ENCODE measurements around the gene TBC1D22A.

The TBC1D22A gene

DNA sequence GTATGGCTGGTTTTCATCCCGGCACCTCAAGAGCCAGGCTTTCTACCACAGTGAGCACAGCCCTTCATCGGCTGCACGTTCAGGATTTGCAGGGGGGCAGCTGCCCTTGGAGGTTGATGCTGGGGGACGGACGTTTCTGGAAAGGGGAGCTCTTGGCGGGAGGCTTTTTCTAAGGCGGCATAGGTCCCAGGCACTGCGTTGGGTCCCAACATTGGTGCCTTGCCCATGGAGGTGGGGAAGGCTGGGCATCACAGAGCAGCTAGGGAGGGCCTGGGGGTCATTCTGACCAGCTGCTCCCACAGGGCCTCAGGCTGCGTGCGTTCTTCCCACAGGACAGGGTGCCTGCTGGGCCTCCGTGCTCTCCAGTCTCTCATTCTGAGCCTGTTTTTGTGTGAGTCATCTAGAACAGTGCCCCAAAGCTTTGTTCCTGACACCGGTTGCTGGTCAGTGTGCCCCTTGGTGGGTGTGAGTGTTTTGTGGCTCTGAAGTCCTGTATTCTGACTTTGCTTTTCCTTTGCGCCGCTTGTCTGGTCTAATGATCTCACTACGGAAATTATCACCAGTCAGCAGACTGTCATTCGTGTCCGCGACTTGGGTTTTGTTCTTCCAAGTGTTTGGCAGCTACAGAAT, 275.9 kb downstream of the TBC1D22A start:
- TF ChIP-seq POLR2A (IDR thresholded peaks at IDR 0.05; ENCODE audit: low read depth, low read length), result no peak
- DNase-seq (ENCODE audit: insufficient read length, low spot score) (no peak), FAIRE-seq (no peak)

DNA sequence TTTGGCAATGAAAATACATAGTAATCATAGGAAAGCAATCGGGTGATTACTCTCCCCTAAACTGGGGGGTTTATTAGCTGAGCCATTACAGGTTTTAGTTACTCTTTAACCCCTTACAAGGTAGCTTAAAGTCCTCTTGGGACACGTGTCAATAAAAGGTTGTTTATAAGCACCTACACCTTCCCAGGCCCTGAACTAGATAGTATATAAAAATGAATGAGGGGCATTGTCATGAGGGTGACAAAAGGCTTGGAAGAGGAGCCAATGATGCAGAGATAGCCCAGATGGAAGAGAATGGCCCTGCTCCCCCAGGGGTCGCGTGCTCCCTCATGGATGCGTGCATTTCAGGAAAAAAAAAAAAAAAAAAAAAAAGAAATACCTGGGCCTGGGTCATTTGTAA, 276.9 kb downstream of the TBC1D22A start:
- no peak for FAIRE-seq
- DNase-seq (ENCODE audit: insufficient read length, low spot score), result no peak
- no peak for TF ChIP-seq POLR2A (IDR thresholded peaks at IDR 0.05; ENCODE audit: low read depth, low read length)

DNA sequence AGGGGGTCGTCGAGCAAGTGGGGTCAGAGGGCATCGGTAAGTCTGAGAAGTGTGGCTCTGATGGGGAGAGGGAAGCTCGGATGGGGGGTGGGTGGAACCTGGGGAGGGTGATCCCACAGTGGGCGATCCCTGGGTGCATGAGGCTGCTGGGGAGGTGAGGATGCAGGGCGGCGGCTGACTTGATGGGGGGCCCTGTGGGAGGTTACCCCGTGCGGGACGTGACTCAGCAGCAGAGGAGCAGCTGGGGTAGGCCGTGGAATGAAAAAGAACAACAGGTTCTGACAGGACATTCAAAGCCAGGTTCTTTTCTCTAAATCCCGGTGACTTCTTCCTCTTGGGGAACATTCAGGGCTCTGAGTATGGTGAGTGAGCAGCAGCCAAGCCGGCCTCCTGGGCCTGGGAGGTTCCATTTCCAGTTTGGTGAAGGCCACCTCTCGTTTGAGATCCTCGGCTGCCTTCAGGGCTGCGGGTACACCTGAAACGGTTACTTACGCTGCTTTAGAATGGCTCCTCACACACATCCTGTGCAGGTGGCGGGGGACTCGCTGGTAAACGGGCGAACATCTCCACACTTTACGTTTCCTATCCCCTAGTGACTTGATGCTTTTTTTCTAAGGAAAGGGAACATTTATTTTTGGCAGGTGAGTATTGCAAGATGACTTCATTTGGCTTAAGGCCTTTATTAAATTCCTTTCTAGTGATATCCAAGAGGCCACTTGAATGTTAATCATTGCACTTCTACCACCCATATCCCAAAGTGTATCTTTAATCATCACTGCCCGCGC, 278.2 kb downstream of the TBC1D22A start:
- no peak for TF ChIP-seq POLR2A (IDR thresholded peaks at IDR 0.05; ENCODE audit: low read depth, low read length)
- DNase-seq (ENCODE audit: insufficient read length, low spot score) (no peak), FAIRE-seq (no peak)

DNA sequence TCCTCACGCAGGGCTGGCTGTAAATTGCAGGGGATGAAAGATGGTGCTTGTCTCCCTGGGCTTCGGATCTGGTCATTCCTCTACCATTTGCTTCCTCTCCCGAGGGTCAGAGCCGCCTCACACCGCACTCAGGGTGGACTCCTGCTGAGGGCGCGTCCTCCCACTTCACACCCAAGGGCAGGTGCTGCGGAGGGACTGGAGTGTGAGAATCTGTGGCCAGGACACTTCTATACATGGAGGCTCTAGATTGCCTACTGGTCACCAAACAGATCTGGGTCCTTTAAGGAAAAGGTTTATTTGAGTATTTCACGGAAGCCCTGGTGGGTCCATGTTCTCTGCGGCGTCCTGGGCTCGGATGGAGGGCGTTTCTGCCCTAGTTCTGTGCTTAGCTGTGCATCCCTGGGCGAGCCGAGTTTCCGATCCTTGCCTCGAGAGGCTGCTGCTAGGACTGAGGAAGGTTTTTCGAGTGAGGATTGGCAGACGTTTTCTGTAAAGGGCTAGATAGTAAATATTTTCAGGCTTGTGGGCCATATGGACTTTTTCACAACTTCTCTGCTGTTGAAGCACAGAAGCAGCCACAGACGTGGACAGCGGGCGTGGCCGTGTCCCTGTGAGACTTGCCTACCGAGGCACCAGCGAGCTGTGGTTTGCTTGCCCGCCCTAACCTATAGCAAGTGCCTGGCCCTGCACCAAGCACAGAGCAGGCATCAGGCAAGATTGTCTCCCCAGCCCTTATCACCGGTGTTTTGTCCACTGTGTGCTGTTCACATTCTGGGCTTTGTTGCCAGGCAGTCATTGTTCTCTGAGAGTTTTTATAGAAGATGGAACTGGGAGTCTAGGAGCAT, 279.0 kb downstream of the TBC1D22A start:
- FAIRE-seq (no peak), DNase-seq (ENCODE audit: insufficient read length, low spot score) (no peak)
- no peak for TF ChIP-seq POLR2A (IDR thresholded peaks at IDR 0.05; ENCODE audit: low read depth, low read length)

DNA sequence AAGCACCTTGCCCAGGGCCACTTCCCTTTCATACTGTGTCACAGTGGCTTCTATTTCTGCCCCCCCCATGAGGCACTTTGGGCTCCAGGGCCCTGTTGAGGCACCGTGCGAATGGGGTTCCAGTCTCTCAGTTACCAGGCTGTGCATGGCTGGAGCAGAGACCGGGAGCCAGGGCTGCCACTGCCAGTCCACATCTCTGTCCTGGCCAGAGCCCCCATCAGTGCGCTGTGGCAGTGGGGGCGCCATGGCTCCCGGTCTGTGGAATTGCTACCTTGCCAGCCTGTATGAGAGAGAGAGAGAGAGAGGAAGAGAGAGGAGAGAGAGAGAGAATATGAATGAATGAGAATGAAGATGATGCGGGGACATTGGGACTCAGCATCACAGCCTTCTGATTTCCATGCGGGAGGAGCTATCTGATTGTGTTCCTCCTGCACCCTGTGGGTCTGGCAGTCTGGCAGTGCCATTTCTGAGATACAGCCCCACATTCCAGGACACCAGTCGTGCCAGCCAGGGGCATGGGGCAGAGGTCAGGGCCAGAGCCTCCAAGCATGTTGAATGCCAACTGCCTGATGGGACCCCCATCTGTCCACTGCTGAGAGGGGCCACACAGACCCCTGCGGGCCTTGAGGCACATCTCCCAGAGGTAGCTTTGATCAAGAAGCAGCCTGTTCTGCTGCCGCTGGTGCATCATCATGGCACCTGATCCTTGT, 279.8 kb downstream of the TBC1D22A start:
- TF ChIP-seq POLR2A (IDR thresholded peaks at IDR 0.05; ENCODE audit: low read depth, low read length), result no peak
- FAIRE-seq, result no peak
- DNase-seq (ENCODE audit: insufficient read length, low spot score), result no peak

DNA sequence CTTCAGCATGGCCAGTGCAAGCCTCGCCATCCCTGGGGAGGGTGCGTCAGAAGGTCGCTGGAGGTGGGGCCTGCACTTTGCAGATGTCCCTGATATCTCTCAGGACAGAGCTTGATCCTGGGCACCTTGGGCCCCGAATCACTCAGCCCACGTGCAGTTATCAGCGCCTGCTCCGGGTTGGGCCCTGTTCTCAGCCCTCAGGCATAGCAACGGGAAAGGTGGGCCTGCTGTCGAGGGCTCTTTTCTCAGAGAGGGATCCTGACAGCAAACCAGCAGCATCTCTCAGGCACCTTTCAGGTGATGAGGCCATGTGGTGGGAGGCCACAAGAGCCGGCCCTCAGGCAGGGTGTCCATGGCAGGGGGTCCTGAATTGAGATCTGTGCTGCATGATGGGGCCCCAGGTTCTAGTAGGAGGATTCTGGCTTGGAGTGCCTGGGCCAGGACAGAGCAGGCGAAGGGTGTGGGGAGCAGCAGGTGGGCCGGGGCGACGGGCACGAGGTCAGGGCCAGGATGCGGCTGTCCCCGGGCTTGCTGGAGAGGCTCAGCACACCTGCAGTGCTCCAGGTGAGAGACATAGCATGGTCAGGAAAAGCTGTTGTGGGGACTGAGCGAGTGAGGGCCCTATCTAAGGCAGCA, 280.5 kb downstream of the TBC1D22A start:
- FAIRE-seq (no peak), DNase-seq (ENCODE audit: insufficient read length, low spot score) (no peak)
- no peak for TF ChIP-seq POLR2A (IDR thresholded peaks at IDR 0.05; ENCODE audit: low read depth, low read length)

DNA sequence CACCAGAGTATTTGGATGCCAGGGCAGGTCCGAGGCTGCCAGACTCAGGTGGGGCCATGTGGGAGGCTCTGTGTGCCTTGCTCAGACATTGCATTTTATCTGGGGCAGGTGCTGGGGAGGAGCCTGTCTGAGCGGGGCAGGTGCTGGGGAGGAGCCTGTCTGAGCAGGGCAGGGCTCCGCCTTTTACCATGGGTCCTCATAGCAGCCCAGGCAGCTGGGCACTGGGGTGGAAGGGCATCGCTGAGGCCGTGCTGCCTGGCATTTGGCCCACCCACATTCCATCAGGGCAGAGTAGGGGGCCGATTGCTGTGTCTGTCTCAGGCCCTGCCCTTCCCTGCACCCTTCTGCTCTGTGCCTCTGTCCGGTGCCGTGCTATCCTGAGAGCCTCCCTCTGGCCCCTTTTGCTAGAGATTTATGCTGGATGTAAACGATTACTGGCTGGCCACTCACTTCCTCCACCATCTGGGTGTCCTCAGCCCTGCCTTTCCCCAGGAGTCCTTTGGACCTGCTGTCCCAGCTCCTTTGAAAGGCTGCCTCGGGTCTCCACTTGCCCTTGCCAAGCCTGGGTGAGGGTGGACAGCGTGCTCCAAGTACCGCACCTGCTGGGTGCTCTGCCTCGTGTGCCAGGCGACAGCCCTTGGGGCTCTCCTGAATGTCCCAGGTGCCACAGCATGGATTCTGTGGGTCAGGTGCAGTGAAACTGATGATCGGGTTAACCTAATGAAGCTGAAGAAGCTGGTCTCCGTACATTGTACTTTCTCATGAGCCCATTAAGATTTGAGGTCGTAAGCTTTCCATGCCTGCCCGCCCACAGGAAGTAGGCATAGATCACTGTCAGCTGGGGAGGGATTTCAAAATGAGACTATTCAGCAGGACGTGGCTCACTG, 281.6 kb downstream of the TBC1D22A start:
- peak; percentile 86 for FAIRE-seq
- peak; percentile 67 for DNase-seq (ENCODE audit: insufficient read length, low spot score)
- TF ChIP-seq POLR2A (IDR thresholded peaks at IDR 0.05; ENCODE audit: low read depth, low read length), result no peak

DNA sequence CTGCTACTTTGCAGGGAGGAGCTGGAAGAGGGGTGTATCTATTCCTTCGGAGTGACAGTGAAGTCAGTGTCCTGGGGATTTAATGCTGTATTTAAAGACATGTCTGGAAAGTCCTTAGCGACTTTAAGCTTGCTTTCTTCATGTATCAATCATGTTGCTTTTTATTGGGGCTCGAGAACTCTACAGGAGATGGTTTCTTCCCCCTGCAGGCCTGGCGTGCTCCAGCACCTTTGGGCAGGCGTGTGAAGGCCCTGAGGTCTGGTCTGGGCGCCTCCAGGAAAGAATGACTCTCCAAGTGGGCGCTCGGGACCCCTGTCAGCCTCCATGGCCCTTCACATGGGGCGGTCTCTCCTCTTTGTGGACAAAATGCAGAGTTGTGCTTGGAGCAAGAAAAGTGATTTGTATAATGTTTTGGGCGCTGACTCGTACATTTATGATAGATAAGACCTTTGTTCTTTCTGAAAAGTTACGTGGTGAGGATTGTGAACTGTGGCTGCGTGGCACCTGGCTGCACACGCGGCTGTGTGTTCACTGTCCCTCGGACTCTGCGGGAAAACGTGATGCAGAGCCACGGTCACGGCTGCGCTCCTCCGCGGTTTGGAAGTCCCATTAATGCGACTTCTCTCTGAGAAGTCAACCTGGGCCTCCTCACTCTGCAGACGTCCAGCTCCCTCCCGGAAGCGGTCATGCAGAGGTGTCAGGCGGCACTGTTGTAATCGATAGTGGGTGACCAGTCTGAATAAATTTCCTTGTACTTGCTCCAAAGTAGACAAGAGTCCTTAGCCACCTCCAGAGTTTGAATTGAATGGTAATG, 282.5 kb downstream of the TBC1D22A start:
- FAIRE-seq (no peak), DNase-seq (ENCODE audit: insufficient read length, low spot score) (no peak)
- TF ChIP-seq POLR2A (IDR thresholded peaks at IDR 0.05; ENCODE audit: low read depth, low read length), result no peak

DNA sequence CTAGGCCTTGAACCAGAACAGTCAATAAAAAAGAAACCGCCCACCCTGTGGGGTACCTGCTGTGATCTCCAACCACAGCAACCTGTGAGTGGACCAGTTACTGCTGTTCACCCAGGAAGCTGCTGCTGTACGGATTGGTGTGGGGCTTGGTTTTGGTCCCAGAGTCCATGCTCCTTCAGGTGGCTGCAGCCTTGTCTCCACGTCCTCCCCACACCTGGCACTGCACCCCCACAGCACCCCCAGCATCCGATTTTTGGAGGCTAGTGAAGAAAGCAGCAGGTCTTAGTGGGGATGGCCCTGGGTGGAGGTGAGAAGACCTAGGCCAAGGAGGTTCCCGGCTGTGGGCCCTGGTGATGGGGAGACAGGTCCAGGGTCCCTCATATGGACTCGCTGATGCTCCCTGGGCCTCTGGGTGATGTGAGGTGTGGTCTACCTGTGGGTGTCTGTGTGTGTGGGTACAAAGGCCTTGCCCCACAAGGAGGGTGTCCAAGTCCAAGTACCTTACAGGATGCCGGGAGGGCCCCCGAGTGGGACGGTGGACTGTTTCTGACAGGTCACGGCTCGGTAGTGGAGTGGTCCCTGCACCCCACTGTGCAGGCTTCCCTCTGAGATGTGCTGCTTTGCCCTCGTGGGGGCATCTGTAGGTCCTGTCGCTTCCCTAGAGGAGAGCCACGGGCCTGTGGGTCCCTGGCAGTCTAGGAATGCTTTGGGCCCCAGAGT, 283.4 kb downstream of the TBC1D22A start:
- TF ChIP-seq POLR2A (IDR thresholded peaks at IDR 0.05; ENCODE audit: low read depth, low read length), result no peak
- DNase-seq (ENCODE audit: insufficient read length, low spot score) (no peak), FAIRE-seq (no peak)

DNA sequence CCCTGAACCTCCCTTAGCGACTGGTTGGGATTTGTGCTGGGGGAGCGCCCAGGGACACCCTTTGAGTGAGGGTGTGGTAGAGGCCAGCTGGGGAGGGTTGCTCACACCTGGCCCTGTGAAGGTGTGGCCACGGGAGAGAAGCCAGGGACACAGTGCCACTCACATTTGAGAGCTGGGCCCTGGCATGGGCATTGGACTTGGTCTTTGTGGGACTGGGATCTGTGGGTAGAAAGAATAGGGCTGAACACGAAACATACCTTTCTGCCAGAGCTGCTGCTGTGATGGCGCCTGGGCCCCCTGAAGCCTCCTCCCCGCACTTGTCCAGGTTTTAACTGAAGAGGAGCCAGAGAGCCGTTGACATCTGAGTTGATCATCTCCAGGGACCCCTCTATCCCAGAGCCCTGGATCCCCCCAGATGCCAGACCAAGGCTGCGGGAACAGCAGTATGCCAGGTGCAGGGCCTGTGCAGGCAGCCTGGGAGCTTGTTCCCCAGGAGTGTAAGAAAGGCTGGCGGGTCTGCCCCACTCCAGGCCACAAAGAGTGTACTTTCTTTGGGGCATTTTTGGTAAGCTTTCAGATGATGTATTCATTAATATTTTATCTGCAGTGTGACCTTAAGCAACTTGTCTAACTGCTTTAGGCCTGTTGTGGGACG, 284.1 kb downstream of the TBC1D22A start:
- FAIRE-seq, result no peak
- TF ChIP-seq POLR2A (IDR thresholded peaks at IDR 0.05; ENCODE audit: low read depth, low read length), result no peak
- DNase-seq (ENCODE audit: insufficient read length, low spot score), result no peak

Data from H54 (cell line).